Spleen (tissue), 11 donors: ENCODE measurements around the gene COL8A1. TPM values are rescaled to one million over a fixed set of nuclear protein-coding genes. Genes with fewer than 3 reads are reported as not detected.

ENCODE experiments used
- DNase-seq: peaks from one replicate; pipeline ENCODE4 v3.0.0-alpha.2; 2020
- H3K27ac ChIP-seq, 8 donors: fragments of 200-600 bp; sonication (generic) in 7 of 8; 1 replicate in 4 of 8; 2 replicates in 4 of 8; pipeline versions ENCODE4 v1.5.0 to v1.8.0; 2016 to 2021; ENCODE audit warnings: inconsistent platforms in 4 of 8, mild to moderate bottlenecking in 4 of 8, moderate library complexity in 1 of 8
- H3K27me3 ChIP-seq, 7 donors: fragments of 200-600 bp; sonication (generic) in 6 of 7; replicated peaks in 1 of 7; 1 replicate in 4 of 7; 2 replicates in 3 of 7; pipeline versions ENCODE4 v1.5.0 to v1.8.0; 2016 to 2021; ENCODE audit warnings: inconsistent platforms in 3 of 7, mild to moderate bottlenecking in 1 of 7
- H3K36me3 ChIP-seq, 6 donors: fragments of 200-600 bp; sonication (generic) in 5 of 6; 1 replicate in 4 of 6; 2 replicates in 2 of 6; pipeline versions ENCODE4 v1.5.0 to v1.8.0; 2016 to 2021; ENCODE audit warnings: inconsistent platforms in 2 of 6
- H3K4me1 ChIP-seq, 6 donors: fragments of 200-600 bp; sonication (generic) in 5 of 6; 1 replicate in 3 of 6; 2 replicates in 3 of 6; pipeline versions ENCODE4 v1.5.0 to v1.8.0; 2016 to 2021; ENCODE audit warnings: inconsistent platforms in 3 of 6
- H3K4me3 ChIP-seq, 8 donors: fragments of 200-600 bp; sonication (generic) in 7 of 8; 1 replicate in 4 of 8; 2 replicates in 4 of 8; pipeline versions ENCODE4 v1.5.0 to v1.8.0; 2016 to 2021; ENCODE audit warnings: inconsistent platforms in 4 of 8, mild to moderate bottlenecking in 4 of 8, moderate library complexity in 2 of 8
- H3K9me3 ChIP-seq, 8 donors: fragments of 200-600 bp; sonication (generic) in 7 of 8; 1 replicate in 4 of 8; 2 replicates in 4 of 8; pipeline versions ENCODE4 v1.5.0 to v1.8.0; 2016 to 2021; ENCODE audit warnings: inconsistent platforms in 4 of 8
- POLR2A ChIP-seq, 3 donors: fragments of 450-650 bp; IDR thresholded peaks; one replicate each; pipeline ENCODE4 v1.5.1; 2017; ENCODE audit warnings: antibody characterized with exemption in 3 of 3, mild to moderate bottlenecking in 1 of 3
- POLR2AphosphoS5 ChIP-seq, 3 donors: sonication (generic); formaldehyde crosslinking; IDR thresholded peaks; one replicate each; pipeline ENCODE4 v1.5.1; 2017; ENCODE audit warnings: antibody characterized with exemption in 3 of 3
- WGBS, 5 donors: extraction: QIAGEN DNeasy Blood & Tissue Kit in 3 of 5; methylation state at CpG; one replicate each; pipeline versions ENCODE4 v1.1.5 to v1.1.7; 2013 to 2018; 5-methylcytosine and 5-hydroxymethylcytosine counted together
- intact Hi-C: fragments of 100-400 bp; cut with DNase I; formaldehyde crosslinking; loops from one replicate; pipeline ENCODE4 v1.15.0; 2023; ENCODE audit warnings: low total_unique reads
- polyA plus RNA-seq, 3 donors: library from polyadenylated mRNA; stranded (reverse); fragments of 200-250 nt; gene quantifications; one replicate each; pipeline ENCODE4 v1.2.1, GENCODE V29; 2013
- total RNA-seq, 7 donors: library from RNA; depleted of rRNA in 3 of 7; stranded (reverse); fragments of >200 nt in 3 of 7; fragmentation: NEBNext Ultra II Directional in 4 of 7; extraction: Animal tissue kit (Norgen Biotek cat#: 25700) in 4 of 7; gene quantifications; one replicate each; pipeline versions ENCODE4 v1.1.0 to v1.2.1, GENCODE V29; 2016 to 2021
- TF ChIP-seq, protein P1 (sequence below), 11 experiments: fragments of 200-600 bp in 7 of 11; fragments of 450-650 bp in 4 of 11; sonication (generic) in 4 of 11; IDR thresholded peaks in 8 of 11; conservative IDR thresholded peaks in 3 of 11; 1 replicate in 7 of 11; 2 replicates in 4 of 11; pipeline versions ENCODE4 v1.4.0 to v1.8.0; 2016 to 2021; ENCODE audit warnings: antibody characterized with exemption in 11 of 11, inconsistent platforms in 4 of 11, mild to moderate bottlenecking in 1 of 11
- donor health status: healthy with polysubstance abuse.
- donor health status: DM: no; HTN: no; CAD: no; lungs with moderate emphysema.
- donor health status: DM: no; HTN: no; CAD: no.
- donor health status: Bipolar disorder and iron deficiency.
- donor health status: healthy.
- donor health status: DM: no; HTN: no; CAD: no.
- donor health status: DM: yes; HTN: yes; CAD: no.

COL8A1 gene
- total and polyA plus RNA-seq, 10 donors, result 0.22 to 3.1 (median 1.4) TPM

DNA sequence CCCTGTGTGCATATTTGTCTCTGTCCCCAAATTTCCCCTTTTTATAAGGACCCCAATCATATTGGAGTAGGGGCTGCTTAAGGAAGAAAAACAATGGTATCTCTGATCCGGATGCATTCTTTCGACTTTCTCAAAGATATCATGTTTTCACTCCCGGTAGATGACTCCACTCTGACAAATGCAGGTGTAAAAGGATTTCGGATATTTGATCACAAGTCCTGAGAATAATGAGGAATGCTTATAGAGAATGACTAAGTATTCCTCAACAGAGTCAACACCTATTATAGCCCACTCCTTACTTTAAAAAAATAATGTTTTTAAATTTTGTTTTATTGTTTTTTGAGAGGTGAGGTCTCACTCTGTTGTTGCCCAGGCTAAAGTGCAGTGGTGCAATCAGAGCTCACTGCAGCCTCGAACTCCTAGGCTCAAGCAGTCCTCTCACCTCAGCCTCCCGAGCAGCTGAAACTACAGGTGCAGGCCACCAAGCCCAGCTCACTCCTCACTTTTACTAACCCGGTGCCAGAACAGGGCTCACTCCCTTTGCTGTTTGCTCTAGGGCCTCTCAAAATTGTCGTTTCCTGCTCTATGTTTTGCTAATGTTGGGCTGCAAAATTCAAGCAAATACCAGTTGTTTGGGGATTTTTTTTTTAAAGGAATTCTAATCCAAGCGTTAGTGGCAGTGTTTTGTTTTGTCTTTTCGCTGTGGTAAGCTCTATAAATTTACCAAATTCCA, 24.6 kb downstream of the COL8A1 start:
- intact Hi-C loops, result no loop called here
- DNase-seq, result no peak
- no peak overlapping the region for H3K27ac ChIP-seq
- H3K36me3 ChIP-seq, result no peaks in the 10 kb centered on the region
- H3K9me3 ChIP-seq, result no peaks in the 10 kb centered on the region
- H3K4me1 ChIP-seq, result no peaks in the 10 kb centered on the region
- TF ChIP-seq, protein P1, sequence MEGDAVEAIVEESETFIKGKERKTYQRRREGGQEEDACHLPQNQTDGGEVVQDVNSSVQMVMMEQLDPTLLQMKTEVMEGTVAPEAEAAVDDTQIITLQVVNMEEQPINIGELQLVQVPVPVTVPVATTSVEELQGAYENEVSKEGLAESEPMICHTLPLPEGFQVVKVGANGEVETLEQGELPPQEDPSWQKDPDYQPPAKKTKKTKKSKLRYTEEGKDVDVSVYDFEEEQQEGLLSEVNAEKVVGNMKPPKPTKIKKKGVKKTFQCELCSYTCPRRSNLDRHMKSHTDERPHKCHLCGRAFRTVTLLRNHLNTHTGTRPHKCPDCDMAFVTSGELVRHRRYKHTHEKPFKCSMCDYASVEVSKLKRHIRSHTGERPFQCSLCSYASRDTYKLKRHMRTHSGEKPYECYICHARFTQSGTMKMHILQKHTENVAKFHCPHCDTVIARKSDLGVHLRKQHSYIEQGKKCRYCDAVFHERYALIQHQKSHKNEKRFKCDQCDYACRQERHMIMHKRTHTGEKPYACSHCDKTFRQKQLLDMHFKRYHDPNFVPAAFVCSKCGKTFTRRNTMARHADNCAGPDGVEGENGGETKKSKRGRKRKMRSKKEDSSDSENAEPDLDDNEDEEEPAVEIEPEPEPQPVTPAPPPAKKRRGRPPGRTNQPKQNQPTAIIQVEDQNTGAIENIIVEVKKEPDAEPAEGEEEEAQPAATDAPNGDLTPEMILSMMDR (IDR thresholded peaks at IDR 0.05 in 8 of 11, conservative IDR thresholded peaks at IDR 0.05 in 3 of 11), result no peak
- TF ChIP-seq POLR2A (IDR thresholded peaks at IDR 0.05) (no peak), POLR2AphosphoS5 (IDR thresholded peaks at IDR 0.05) (no peak)
- 75 to 80% (median 76%) methylated on average over 10 of the region's 10 CpGs for WGBS, 5 donors
- H3K4me3 ChIP-seq, result no peak overlapping the region
- no peaks in the 10 kb centered on the region for H3K27me3 ChIP-seq

DNA sequence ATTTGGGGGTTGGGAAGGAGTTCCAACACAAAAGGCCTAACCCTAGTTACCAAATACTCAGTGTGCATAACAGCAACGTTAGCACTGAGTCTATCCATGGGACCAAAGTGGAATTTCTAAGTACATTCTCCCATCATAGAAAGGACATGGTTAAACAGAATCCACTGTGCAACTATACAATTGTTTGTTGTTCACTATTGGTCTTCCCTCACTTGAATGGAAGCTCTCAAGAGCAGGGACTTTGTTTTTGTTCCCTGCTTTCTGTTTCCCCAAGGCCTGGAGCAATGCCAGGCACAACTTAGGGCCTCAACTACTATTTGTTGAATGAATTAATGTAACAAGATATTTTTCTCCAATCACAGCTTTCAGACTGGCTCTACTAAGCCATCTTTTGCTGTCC, 25.6 kb downstream of the COL8A1 start:
- H3K4me3 ChIP-seq, result no peak overlapping the region
- no peaks in the 10 kb centered on the region for H3K27me3 ChIP-seq
- H3K9me3 ChIP-seq, result no peaks in the 10 kb centered on the region
- no peaks in the 10 kb centered on the region for H3K36me3 ChIP-seq
- TF ChIP-seq POLR2AphosphoS5 (IDR thresholded peaks at IDR 0.05) (no peak), POLR2A (IDR thresholded peaks at IDR 0.05) (no peak)
- TF ChIP-seq, protein P1 (IDR thresholded peaks at IDR 0.05 in 8 of 11, conservative IDR thresholded peaks at IDR 0.05 in 3 of 11), result no peak
- DNase-seq, result no peak
- WGBS, 5 donors, result 39 to 61% (median 52%) methylated on average over 1 of the region's 1 CpG
- intact Hi-C loops, result no loop called here
- no peak overlapping the region for H3K27ac ChIP-seq
- no peaks in the 10 kb centered on the region for H3K4me1 ChIP-seq

DNA sequence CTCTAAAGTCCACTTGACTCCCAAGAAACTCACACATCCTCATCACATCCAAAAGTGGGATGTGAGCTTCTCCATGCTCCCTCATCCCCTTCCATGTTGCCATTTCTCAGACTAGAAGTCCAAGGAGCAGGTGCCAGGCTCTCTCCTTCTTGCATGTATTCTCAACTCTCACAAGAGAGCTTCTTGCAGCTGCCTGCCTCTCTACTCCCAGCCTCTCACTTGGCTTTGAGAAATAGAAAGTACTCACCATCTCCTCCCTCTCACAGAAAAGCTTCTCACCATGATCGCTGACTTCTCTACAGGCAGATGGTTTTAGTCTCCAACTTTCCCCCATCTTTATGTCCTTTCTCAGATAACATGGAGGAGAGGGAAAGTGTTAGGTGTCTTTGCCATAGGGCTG, 26.6 kb downstream of the COL8A1 start:
- no peaks in the 10 kb centered on the region for H3K9me3 ChIP-seq
- H3K27ac ChIP-seq, result no peak overlapping the region
- intact Hi-C loops, result no loop called here
- H3K4me1 ChIP-seq, result no peaks in the 10 kb centered on the region
- no peaks in the 10 kb centered on the region for H3K27me3 ChIP-seq
- TF ChIP-seq POLR2A (IDR thresholded peaks at IDR 0.05), result no peak
- no peak for TF ChIP-seq POLR2AphosphoS5 (IDR thresholded peaks at IDR 0.05)
- TF ChIP-seq, protein P1 (IDR thresholded peaks at IDR 0.05 in 8 of 11, conservative IDR thresholded peaks at IDR 0.05 in 3 of 11), result no peak
- WGBS, 5 donors, result 93 to 100% (median 97%) methylated on average over 1 of the region's 1 CpG
- DNase-seq, result no peak
- H3K4me3 ChIP-seq, result no peak overlapping the region
- H3K36me3 ChIP-seq, result no peaks in the 10 kb centered on the region

DNA sequence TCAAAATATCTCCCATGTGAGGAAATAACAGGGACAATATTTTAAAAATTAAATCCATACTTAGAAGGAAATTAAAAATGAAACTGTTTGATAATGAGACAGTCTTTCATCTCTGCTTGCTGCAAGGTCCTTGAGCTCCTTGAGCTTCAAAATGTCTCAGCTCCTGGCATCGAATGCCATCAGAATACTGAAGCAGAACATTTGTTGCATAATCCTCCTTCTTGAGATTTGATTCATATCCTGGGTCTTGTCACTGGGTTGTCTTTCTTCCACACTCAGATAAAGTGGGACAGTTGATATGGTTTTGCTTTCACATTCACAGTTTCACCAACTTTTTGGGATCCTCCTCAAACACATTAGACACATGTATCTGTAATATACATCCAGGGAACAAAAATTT, 27.8 kb downstream of the COL8A1 start:
- no peaks in the 10 kb centered on the region for H3K4me1 ChIP-seq
- H3K27ac ChIP-seq, result no peak overlapping the region
- TF ChIP-seq, protein P1 (IDR thresholded peaks at IDR 0.05 in 8 of 11, conservative IDR thresholded peaks at IDR 0.05 in 3 of 11), result no peak
- TF ChIP-seq POLR2AphosphoS5 (IDR thresholded peaks at IDR 0.05), result no peak
- TF ChIP-seq POLR2A (IDR thresholded peaks at IDR 0.05), result no peak
- no peak for DNase-seq
- WGBS, 5 donors, result 58 to 75% (median 68%) methylated on average over 1 of the region's 1 CpG
- no peaks in the 10 kb centered on the region for H3K36me3 ChIP-seq
- no peak overlapping the region for H3K4me3 ChIP-seq
- no peaks in the 10 kb centered on the region for H3K27me3 ChIP-seq
- no peaks in the 10 kb centered on the region for H3K9me3 ChIP-seq
- intact Hi-C loops, result no loop called here
